Neural progenitor cell (in vitro differentiated cells): ENCODE results near the gene ELP1.

Experiments
- CTCF ChIP-seq: fragments of 200-600 bp; sonication (generic); IDR thresholded peaks from 2 replicates; pipeline ENCODE4 v1.5.1; 2017; ENCODE audit warnings: antibody characterized with exemption, mild to moderate bottlenecking
- EZH2 ChIP-seq: fragments of 200-600 bp; sonication (generic); IDR thresholded peaks from 2 replicates; pipeline ENCODE4 v1.6.1; 2017; ENCODE audit warnings: antibody characterized with exemption, mild to moderate bottlenecking, moderate library complexity

GRCh38 chr9:108859459-108860114, 74.3 kb downstream of the ELP1 start:
- TF ChIP-seq CTCF (no peak), EZH2 (no peak)
